HG02610 (cell line): Measurements from ENCODE around the gene DYDC2.

Experiments used
- ATAC-seq: cut with Tn5 transposase; IDR thresholded peaks from one replicate; pipeline ENCODE4 v1.9.1; 2021; ENCODE audit warnings: mild to moderate bottlenecking, moderate library complexity; ENCODE audit not compliant: unreplicated experiment

The DYDC2 gene

GRCh38 chr10:80365510-80365909 is 8.9 kb downstream of the DYDC2 start:
- ATAC-seq: no peak

- ATAC-seq: no peak
Observed at GRCh38 chr10:80371467-80371866, 14.9 kb downstream of the DYDC2 start.

- no peak for ATAC-seq
Observed at GRCh38 chr10:80372675-80373074, 16.1 kb downstream of the DYDC2 start.

GRCh38 chr10:80373502-80373901 is 16.9 kb downstream of the DYDC2 start:
- ATAC-seq: no peak

GRCh38 chr10:80379701-80380100 is 23.1 kb downstream of the DYDC2 start:
- ATAC-seq: no peak

- no peak for ATAC-seq
Observed at GRCh38 chr10:80380185-80380584, 23.6 kb downstream of the DYDC2 start.

- ATAC-seq: no peak
Observed at GRCh38 chr10:80382989-80383388, 26.4 kb downstream of the DYDC2 start.

- no peak for ATAC-seq
Observed at GRCh38 chr10:80390740-80391139, 34.2 kb downstream of the DYDC2 start.

GRCh38 chr10:80392250-80392649 is 35.7 kb downstream of the DYDC2 start:
- no peak for ATAC-seq

- ATAC-seq: no peak
Observed at GRCh38 chr10:80394358-80394916, 37.9 kb downstream of the DYDC2 start.

- no peak for ATAC-seq
Observed at GRCh38 chr10:80397014-80397413, 40.4 kb downstream of the DYDC2 start.

GRCh38 chr10:80400136-80400804 is 43.7 kb downstream of the DYDC2 start:
- no peak for ATAC-seq

GRCh38 chr10:80405035-80405434 is 48.5 kb downstream of the DYDC2 start:
- ATAC-seq: no peak

- ATAC-seq: no peak
Observed at GRCh38 chr10:80405626-80406025, 49.0 kb downstream of the DYDC2 start.

GRCh38 chr10:80406204-80406603 is 49.6 kb downstream of the DYDC2 start:
- no peak for ATAC-seq

- peak; percentile 11 for ATAC-seq
Observed at GRCh38 chr10:80407812-80408241, 51.2 kb downstream of the DYDC2 start.

- ATAC-seq: peak; percentile 96
Observed at GRCh38 chr10:80408242-80409101, 51.9 kb downstream of the DYDC2 start, which contains the start of gene PRXL2A. Gene PRXL2A, plus strand, starts transcription at chr10:80408551. Its CDS starts 11,917 bp downstream, at chr10:80420468.

GRCh38 chr10:80409121-80409520 is 52.5 kb downstream of the DYDC2 start:
- ATAC-seq: no peak

GRCh38 chr10:80410122-80410521 is 53.5 kb downstream of the DYDC2 start:
- ATAC-seq: no peak

- ATAC-seq: no peak
Observed at GRCh38 chr10:80410578-80411145, 54.1 kb downstream of the DYDC2 start.

GRCh38 chr10:80411267-80411668 is 54.7 kb downstream of the DYDC2 start:
- no peak for ATAC-seq
